ENCODE data around the gene SLC30A2. TPM values are rescaled to one million over a fixed set of nuclear protein-coding genes. Genes with fewer than 3 reads are reported as not detected.

Gene SLC30A2
- total and polyA plus RNA-seq, 4 donors: under 0.01 to 0.12 (median 0.05) TPM; not detected in 1

DNA sequence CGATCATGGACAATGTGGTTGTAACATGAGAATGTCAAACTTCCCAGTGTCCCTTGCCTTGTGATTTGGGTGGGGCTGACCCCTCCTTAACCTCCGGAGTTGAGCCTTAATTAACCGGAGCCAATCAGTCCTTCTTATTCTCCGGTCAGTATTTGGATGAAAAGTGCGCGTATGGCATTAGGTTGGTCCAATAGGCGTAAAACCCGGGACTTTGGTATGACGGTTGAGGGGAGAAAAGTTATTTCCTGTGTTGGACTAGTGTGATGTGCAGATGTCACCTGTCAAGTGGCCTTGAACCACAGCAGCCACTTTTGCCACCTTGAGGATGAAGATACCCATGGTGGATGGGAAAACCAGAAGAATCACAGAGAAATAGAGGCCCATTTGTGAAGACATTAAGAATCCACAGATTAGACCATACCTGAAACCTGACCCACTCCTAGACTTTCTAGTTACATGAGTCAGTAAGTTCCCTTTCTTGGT lies 53.2 kb downstream of the SLC30A2 start:
- Histone ChIP-seq H3K9ac (ENCODE audit: low read depth in 1 of 2, low read length in 2 of 2) (no peak overlapping the region), H3K36me3 (ENCODE audit: control insufficient read depth in 4 of 4, insufficient read depth in 3 of 4, low read depth in 1 of 4, low read length in 3 of 4) (peaks cover 0 to 18% (median 2%) of the 10 kb centered on the region in 4 donors), H3K27ac (ENCODE audit: low read depth in 1 of 2, low read length in 2 of 2) (no peak overlapping the region), H3K27me3 (ENCODE audit: control insufficient read depth in 4 of 4, insufficient read depth in 4 of 4, low read length in 3 of 4) (no peaks in the 10 kb centered on the region), H3K4me1 (ENCODE audit: control insufficient read depth in 4 of 4, insufficient read depth in 4 of 4, low read length in 3 of 4) (peaks cover 2 to 14% (median 10%) of the 10 kb centered on the region in 4 donors), H3K9me3 (ENCODE audit: control insufficient read depth in 4 of 4, low read length in 3 of 4) (no peaks in the 10 kb centered on the region), H3K4me3 (ENCODE audit: low read depth in 1 of 3, low read length in 3 of 3) (no peak overlapping the region)
- no peak for DNase-seq (ENCODE audit: low spot score)
- no peak for TF ChIP-seq TAF1 (conservative IDR thresholded peaks at IDR 0.05)
- no peak for TF ChIP-seq GABPA (IDR thresholded peaks at IDR 0.05 in 1 of 2, conservative IDR thresholded peaks at IDR 0.05 in 1 of 2)
- no peak for TF ChIP-seq NR2F2 (IDR thresholded peaks at IDR 0.05)
- TF ChIP-seq FOXA2 (IDR thresholded peaks at IDR 0.05): no peak
- WGBS: 94% methylated on average over 9 of the region's 9 CpGs

DNA sequence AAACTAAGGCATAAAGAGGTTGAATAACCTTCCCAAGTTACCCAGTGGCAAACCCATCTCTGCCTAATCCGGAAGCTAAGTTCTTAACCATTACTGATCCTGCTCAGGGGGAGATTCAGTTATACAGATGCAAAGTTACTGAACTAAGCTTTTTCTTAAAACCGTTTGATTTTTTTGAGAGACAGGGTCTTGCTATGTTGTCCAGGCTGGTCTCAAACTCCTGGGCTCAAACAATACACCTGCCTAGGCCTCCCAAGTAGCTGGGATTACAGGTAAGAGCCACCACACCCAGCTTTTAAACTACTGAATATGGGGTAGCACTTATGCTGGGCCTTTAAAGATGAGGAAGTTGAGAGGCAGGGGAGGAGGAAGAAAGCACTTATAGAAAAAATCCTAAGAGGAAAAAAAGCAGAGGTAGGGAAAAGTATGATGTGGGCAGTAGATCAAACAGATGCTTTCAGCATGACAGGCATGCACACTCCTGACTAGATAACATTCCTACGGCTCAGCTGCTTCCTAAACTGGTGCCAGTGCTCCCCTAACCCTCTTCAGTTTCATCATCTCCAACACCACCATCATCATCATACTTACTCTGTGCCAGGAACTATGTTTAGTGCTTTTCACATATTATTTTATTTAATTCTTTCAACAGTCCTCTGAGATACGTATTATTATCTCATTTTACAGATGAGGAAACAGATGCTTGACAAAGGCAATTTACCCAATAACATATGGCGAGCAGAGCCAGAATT lies 53.8 kb downstream of the SLC30A2 start:
- no peak for TF ChIP-seq JUND (IDR thresholded peaks at IDR 0.05)
- TF ChIP-seq TAF1 (conservative IDR thresholded peaks at IDR 0.05): no peak
- no peak for TF ChIP-seq RAD21 (IDR thresholded peaks at IDR 0.05)
- TF ChIP-seq, protein P1, sequence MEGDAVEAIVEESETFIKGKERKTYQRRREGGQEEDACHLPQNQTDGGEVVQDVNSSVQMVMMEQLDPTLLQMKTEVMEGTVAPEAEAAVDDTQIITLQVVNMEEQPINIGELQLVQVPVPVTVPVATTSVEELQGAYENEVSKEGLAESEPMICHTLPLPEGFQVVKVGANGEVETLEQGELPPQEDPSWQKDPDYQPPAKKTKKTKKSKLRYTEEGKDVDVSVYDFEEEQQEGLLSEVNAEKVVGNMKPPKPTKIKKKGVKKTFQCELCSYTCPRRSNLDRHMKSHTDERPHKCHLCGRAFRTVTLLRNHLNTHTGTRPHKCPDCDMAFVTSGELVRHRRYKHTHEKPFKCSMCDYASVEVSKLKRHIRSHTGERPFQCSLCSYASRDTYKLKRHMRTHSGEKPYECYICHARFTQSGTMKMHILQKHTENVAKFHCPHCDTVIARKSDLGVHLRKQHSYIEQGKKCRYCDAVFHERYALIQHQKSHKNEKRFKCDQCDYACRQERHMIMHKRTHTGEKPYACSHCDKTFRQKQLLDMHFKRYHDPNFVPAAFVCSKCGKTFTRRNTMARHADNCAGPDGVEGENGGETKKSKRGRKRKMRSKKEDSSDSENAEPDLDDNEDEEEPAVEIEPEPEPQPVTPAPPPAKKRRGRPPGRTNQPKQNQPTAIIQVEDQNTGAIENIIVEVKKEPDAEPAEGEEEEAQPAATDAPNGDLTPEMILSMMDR (IDR thresholded peaks at IDR 0.05; ENCODE audit: low read depth, low read length, missing input control): no peak
- TF ChIP-seq SP1 (IDR thresholded peaks at IDR 0.05): no peak
- TF ChIP-seq, protein P2, sequence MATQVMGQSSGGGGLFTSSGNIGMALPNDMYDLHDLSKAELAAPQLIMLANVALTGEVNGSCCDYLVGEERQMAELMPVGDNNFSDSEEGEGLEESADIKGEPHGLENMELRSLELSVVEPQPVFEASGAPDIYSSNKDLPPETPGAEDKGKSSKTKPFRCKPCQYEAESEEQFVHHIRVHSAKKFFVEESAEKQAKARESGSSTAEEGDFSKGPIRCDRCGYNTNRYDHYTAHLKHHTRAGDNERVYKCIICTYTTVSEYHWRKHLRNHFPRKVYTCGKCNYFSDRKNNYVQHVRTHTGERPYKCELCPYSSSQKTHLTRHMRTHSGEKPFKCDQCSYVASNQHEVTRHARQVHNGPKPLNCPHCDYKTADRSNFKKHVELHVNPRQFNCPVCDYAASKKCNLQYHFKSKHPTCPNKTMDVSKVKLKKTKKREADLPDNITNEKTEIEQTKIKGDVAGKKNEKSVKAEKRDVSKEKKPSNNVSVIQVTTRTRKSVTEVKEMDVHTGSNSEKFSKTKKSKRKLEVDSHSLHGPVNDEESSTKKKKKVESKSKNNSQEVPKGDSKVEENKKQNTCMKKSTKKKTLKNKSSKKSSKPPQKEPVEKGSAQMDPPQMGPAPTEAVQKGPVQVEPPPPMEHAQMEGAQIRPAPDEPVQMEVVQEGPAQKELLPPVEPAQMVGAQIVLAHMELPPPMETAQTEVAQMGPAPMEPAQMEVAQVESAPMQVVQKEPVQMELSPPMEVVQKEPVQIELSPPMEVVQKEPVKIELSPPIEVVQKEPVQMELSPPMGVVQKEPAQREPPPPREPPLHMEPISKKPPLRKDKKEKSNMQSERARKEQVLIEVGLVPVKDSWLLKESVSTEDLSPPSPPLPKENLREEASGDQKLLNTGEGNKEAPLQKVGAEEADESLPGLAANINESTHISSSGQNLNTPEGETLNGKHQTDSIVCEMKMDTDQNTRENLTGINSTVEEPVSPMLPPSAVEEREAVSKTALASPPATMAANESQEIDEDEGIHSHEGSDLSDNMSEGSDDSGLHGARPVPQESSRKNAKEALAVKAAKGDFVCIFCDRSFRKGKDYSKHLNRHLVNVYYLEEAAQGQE (IDR thresholded peaks at IDR 0.05): no peak
- no peak for TF ChIP-seq NR2F2 (IDR thresholded peaks at IDR 0.05)
- TF ChIP-seq FOXA1 (IDR thresholded peaks at IDR 0.05): no peak
- TF ChIP-seq, protein P3, sequence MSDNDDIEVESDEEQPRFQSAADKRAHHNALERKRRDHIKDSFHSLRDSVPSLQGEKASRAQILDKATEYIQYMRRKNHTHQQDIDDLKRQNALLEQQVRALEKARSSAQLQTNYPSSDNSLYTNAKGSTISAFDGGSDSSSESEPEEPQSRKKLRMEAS (IDR thresholded peaks at IDR 0.05): no peak
- TF ChIP-seq RXRA (IDR thresholded peaks at IDR 0.05): no peak
- no peak for TF ChIP-seq HNF4A (conservative IDR thresholded peaks at IDR 0.05)
- TF ChIP-seq GABPA (IDR thresholded peaks at IDR 0.05 in 1 of 2, conservative IDR thresholded peaks at IDR 0.05 in 1 of 2): no peak
- TF ChIP-seq EGR1 (IDR thresholded peaks at IDR 0.05; ENCODE audit: low read depth in 2 of 2): no peak
- TF ChIP-seq, protein P4, sequence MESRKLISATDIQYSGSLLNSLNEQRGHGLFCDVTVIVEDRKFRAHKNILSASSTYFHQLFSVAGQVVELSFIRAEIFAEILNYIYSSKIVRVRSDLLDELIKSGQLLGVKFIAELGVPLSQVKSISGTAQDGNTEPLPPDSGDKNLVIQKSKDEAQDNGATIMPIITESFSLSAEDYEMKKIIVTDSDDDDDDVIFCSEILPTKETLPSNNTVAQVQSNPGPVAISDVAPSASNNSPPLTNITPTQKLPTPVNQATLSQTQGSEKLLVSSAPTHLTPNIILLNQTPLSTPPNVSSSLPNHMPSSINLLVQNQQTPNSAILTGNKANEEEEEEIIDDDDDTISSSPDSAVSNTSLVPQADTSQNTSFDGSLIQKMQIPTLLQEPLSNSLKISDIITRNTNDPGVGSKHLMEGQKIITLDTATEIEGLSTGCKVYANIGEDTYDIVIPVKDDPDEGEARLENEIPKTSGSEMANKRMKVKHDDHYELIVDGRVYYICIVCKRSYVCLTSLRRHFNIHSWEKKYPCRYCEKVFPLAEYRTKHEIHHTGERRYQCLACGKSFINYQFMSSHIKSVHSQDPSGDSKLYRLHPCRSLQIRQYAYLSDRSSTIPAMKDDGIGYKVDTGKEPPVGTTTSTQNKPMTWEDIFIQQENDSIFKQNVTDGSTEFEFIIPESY (IDR thresholded peaks at IDR 0.05): no peak

More for the DNA sequence above, 53.8 kb downstream of the SLC30A2 start:
- Histone ChIP-seq H3K4me3 (ENCODE audit: low read depth in 1 of 3, low read length in 3 of 3) (no peak overlapping the region), H3K4me1 (ENCODE audit: control insufficient read depth in 4 of 4, insufficient read depth in 4 of 4, low read length in 3 of 4) (peaks cover 2 to 8% (median 6%) of the 10 kb centered on the region in 4 donors), H3K36me3 (ENCODE audit: control insufficient read depth in 4 of 4, insufficient read depth in 3 of 4, low read depth in 1 of 4, low read length in 3 of 4) (peaks cover 0 to 18% (median 2%) of the 10 kb centered on the region in 4 donors), H3K9me3 (ENCODE audit: control insufficient read depth in 4 of 4, low read length in 3 of 4) (no peaks in the 10 kb centered on the region), H3K9ac (ENCODE audit: low read depth in 1 of 2, low read length in 2 of 2) (no peak overlapping the region), H3K27ac (ENCODE audit: low read depth in 1 of 2, low read length in 2 of 2) (no peak overlapping the region), H3K27me3 (ENCODE audit: control insufficient read depth in 4 of 4, insufficient read depth in 4 of 4, low read length in 3 of 4) (no peaks in the 10 kb centered on the region)
- no peak for DNase-seq (ENCODE audit: low spot score)
- 91% methylated on average over 5 of the region's 5 CpGs for WGBS
